ENCODE data around the gene KCNG1.
"Not testable (repeated sequence)": the region's sequence is repeated elsewhere in the genome, so short reads cannot be mapped to it uniquely, and the experiment has no call there.

Gene KCNG1

GRCh38 chr20:51022803-51023616 is at the start of gene KCNG1:
Gene KCNG1 (minus strand): TSS chr20:51023107. CDS start chr20:51010338, 12,769 bp downstream.
- DNase-seq (ENCODE audit: low spot score): peak; percentile 87

- DNase-seq (ENCODE audit: low spot score): no peak
Measured at GRCh38 chr20:51070621-51071020, 47.7 kb upstream of the KCNG1 start.

GRCh38 chr20:51067792-51068191 is 44.9 kb upstream of the KCNG1 start:
- no peak for DNase-seq (ENCODE audit: low spot score)

GRCh38 chr20:51065615-51066014 is 42.7 kb upstream of the KCNG1 start:
- no peak for DNase-seq (ENCODE audit: low spot score)

GRCh38 chr20:51064137-51064536 is 41.2 kb upstream of the KCNG1 start:
- DNase-seq (ENCODE audit: low spot score): no peak

- DNase-seq (ENCODE audit: low spot score): no peak
Measured at GRCh38 chr20:51062065-51062464, 39.2 kb upstream of the KCNG1 start.

GRCh38 chr20:51061418-51062045 is 38.6 kb upstream of the KCNG1 start:
- no peak for DNase-seq (ENCODE audit: low spot score)

- DNase-seq (ENCODE audit: low spot score): no peak
Measured at GRCh38 chr20:51060301-51060700, 37.4 kb upstream of the KCNG1 start.

- no peak for DNase-seq (ENCODE audit: low spot score)
Measured at GRCh38 chr20:51059862-51060261, 37.0 kb upstream of the KCNG1 start.

- no peak for DNase-seq (ENCODE audit: low spot score)
Measured at GRCh38 chr20:51058017-51058416, 35.1 kb upstream of the KCNG1 start.

GRCh38 chr20:51054233-51054632 is 31.3 kb upstream of the KCNG1 start:
- DNase-seq (ENCODE audit: low spot score): no peak

GRCh38 chr20:51050531-51051075 is 27.7 kb upstream of the KCNG1 start:
- DNase-seq (ENCODE audit: low spot score): no peak

GRCh38 chr20:51046021-51046985 is 23.4 kb upstream of the KCNG1 start:
- no peak for DNase-seq (ENCODE audit: low spot score)

- not testable (repeated sequence) for DNase-seq (ENCODE audit: low spot score)
Measured at GRCh38 chr20:51045492-51045891, 22.6 kb upstream of the KCNG1 start.

- DNase-seq (ENCODE audit: low spot score): no peak
Measured at GRCh38 chr20:51044796-51045195, 21.9 kb upstream of the KCNG1 start.

- DNase-seq (ENCODE audit: low spot score): no peak
Measured at GRCh38 chr20:51043811-51044210, 20.9 kb upstream of the KCNG1 start.

GRCh38 chr20:51042657-51043247 is 19.8 kb upstream of the KCNG1 start:
- DNase-seq (ENCODE audit: low spot score): no peak

GRCh38 chr20:51042064-51042463 is 19.2 kb upstream of the KCNG1 start:
- DNase-seq (ENCODE audit: low spot score): no peak

GRCh38 chr20:51037532-51038115 is 14.7 kb upstream of the KCNG1 start:
- DNase-seq (ENCODE audit: low spot score): no peak

GRCh38 chr20:51036827-51037531 is 14.1 kb upstream of the KCNG1 start:
- no peak for DNase-seq (ENCODE audit: low spot score)

- DNase-seq (ENCODE audit: low spot score): no peak
Measured at GRCh38 chr20:51036226-51036625, 13.3 kb upstream of the KCNG1 start.
